ENCODE measurements around the gene ULBP2.
"Not testable (repeated sequence)": the region's sequence is repeated elsewhere in the genome, so short reads cannot be mapped to it uniquely, and the experiment has no call there.

Gene ULBP2

DNA sequence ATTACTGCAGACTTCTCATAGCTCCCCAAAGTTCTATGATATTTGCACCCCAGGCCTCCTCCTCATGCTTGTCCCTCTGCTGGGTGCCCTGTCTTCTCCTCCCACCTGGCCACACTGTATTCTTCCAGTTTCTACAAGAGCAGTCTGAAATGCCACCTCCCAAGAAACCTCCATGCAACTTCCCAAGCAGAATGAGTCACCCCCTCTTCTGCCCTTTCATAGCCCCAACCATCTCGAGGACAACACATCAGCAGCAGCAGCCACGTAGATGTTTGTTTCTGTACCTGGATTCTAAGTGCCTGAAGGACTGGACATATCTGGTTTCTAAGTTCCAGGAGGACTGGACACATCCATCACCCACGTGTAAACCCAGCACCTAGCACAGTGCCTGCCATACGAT is 6.6 kb upstream of the ULBP2 start:
- Histone ChIP-seq H3K4me1 (ENCODE audit: control insufficient read depth in 1 of 2, insufficient read depth in 1 of 2, low read depth in 1 of 2, low read length in 1 of 2) (peaks cover 11 to 12% of the 10 kb centered on the region in 2 experiments), H3K36me3 (no peaks in the 10 kb centered on the region), H3K4me3 (ENCODE audit: low read depth in 1 of 2, low read length in 1 of 2) (no peak overlapping the region), H3K27ac (no peak overlapping the region), H3K27me3 (peaks cover 100% of the 10 kb centered on the region), H3K9me3 (no peaks in the 10 kb centered on the region)
- TF ChIP-seq, protein P1, sequence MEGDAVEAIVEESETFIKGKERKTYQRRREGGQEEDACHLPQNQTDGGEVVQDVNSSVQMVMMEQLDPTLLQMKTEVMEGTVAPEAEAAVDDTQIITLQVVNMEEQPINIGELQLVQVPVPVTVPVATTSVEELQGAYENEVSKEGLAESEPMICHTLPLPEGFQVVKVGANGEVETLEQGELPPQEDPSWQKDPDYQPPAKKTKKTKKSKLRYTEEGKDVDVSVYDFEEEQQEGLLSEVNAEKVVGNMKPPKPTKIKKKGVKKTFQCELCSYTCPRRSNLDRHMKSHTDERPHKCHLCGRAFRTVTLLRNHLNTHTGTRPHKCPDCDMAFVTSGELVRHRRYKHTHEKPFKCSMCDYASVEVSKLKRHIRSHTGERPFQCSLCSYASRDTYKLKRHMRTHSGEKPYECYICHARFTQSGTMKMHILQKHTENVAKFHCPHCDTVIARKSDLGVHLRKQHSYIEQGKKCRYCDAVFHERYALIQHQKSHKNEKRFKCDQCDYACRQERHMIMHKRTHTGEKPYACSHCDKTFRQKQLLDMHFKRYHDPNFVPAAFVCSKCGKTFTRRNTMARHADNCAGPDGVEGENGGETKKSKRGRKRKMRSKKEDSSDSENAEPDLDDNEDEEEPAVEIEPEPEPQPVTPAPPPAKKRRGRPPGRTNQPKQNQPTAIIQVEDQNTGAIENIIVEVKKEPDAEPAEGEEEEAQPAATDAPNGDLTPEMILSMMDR (IDR thresholded peaks at IDR 0.05), result no peak

- Histone ChIP-seq H3K4me3 (ENCODE audit: low read depth in 1 of 2, low read length in 1 of 2) (no peak overlapping the region), H3K36me3 (no peaks in the 10 kb centered on the region), H3K27me3 (peaks cover 100% of the 10 kb centered on the region), H3K27ac (no peak overlapping the region), H3K9me3 (no peaks in the 10 kb centered on the region), H3K4me1 (ENCODE audit: control insufficient read depth in 1 of 2, insufficient read depth in 1 of 2, low read depth in 1 of 2, low read length in 1 of 2) (peaks cover 11 to 12% of the 10 kb centered on the region in 2 experiments)
- TF ChIP-seq, protein P1 (IDR thresholded peaks at IDR 0.05), result no peak
Observed at GRCh38 chr6:149935668-149936067, 6.1 kb upstream of the ULBP2 start.

- Histone ChIP-seq H3K36me3 (no peaks in the 10 kb centered on the region), H3K27ac (no peak overlapping the region), H3K4me1 (ENCODE audit: control insufficient read depth in 1 of 2, insufficient read depth in 1 of 2, low read depth in 1 of 2, low read length in 1 of 2) (peaks cover 14 to 19% of the 10 kb centered on the region in 2 experiments), H3K4me3 (ENCODE audit: low read depth in 1 of 2, low read length in 1 of 2) (no peak overlapping the region), H3K27me3 (peaks cover 100% of the 10 kb centered on the region), H3K9me3 (no peaks in the 10 kb centered on the region)
- TF ChIP-seq, protein P1 (IDR thresholded peaks at IDR 0.05), result no peak
Observed at GRCh38 chr6:149936743-149937142, 5.1 kb upstream of the ULBP2 start.

GRCh38 chr6:149938013-149938570 is 3.7 kb upstream of the ULBP2 start:
- Histone ChIP-seq H3K4me3 (ENCODE audit: low read depth in 1 of 2, low read length in 1 of 2) (peak overlapping the region; percentile 22 to 52), H3K27me3 (peaks cover 100% of the 10 kb centered on the region), H3K4me1 (ENCODE audit: control insufficient read depth in 1 of 2, insufficient read depth in 1 of 2, low read depth in 1 of 2, low read length in 1 of 2) (peaks cover 16 to 24% of the 10 kb centered on the region in 2 experiments)
- H3K27ac ChIP-seq, H3K9me3 ChIP-seq, H3K36me3 ChIP-seq: not testable (repeated sequence)

DNA sequence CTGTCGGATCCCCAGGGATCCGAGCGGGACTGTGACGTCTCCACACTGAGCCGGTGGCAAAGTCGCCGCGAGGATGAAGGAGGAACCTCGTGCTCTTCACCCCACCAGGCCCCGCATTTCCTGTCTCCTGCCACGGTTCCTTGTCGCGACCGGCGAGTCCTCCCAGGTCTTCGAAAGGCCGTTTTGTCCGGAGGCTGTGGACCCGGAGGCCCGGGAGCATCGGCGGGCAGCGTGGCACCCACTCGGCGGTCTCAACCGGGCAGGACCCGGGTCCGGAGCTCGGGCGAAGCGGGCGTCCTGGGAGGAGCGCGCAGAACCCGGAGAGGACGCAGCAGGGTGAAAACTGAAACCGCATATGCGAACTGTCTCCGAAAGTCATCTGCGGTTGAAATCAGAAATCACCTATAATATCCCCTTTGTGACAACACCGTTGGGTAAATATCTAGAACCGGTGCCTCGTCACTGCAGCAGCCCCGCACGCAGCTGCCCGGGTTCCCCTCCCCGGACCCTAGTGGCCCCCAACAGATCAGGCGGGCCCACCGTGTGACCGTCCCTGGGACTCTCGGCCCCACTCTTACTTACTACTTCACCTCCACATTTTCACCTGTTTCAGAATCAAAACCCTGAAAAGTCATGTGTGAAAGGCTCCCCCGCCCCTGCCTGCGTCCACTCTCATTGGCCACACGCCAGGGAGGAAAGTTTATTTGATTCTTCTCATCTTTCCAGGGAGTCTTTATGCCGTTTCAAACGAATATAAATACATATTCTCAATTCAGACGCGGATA is 3.1 kb upstream of the ULBP2 start:
- Histone ChIP-seq H3K27ac (no peak overlapping the region), H3K36me3 (no peaks in the 10 kb centered on the region), H3K27me3 (peaks cover 100% of the 10 kb centered on the region), H3K4me1 (ENCODE audit: control insufficient read depth in 1 of 2, insufficient read depth in 1 of 2, low read depth in 1 of 2, low read length in 1 of 2) (peaks cover 16 to 24% of the 10 kb centered on the region in 2 experiments), H3K9me3 (no peaks in the 10 kb centered on the region), H3K4me3 (ENCODE audit: low read depth in 1 of 2, low read length in 1 of 2) (peak overlapping the region; percentile 22 to 52)
- TF ChIP-seq, protein P1 (IDR thresholded peaks at IDR 0.05), result no peak

DNA sequence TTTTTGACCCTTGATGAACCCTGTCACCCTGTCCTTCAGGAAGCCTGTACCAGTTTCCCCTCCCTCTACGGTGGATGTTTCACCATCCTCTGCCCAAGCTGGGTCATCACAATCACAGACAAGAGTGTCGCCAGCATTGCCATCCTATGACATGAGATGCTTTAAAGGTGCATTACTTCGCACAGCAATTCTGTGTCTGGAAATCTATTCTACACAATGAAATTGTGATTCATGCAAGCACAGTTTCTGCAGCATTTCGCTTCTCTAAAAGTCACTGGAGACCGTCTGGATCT is 2.5 kb upstream of the ULBP2 start:
- peaks cover 98% of the 10 kb centered on the region for H3K27me3 ChIP-seq

More for the DNA sequence above, 2.5 kb upstream of the ULBP2 start:
- Histone ChIP-seq H3K36me3 (no peaks in the 10 kb centered on the region), H3K4me1 (ENCODE audit: control insufficient read depth in 1 of 2, insufficient read depth in 1 of 2, low read depth in 1 of 2, low read length in 1 of 2) (peaks cover 16 to 24% of the 10 kb centered on the region in 2 experiments), H3K4me3 (ENCODE audit: low read depth in 1 of 2, low read length in 1 of 2) (no peak overlapping the region), H3K27ac (no peak overlapping the region), H3K9me3 (no peaks in the 10 kb centered on the region)
- TF ChIP-seq, protein P1 (IDR thresholded peaks at IDR 0.05), result no peak

Measured in neutrophil (primary cell).